Measurements from ENCODE around the gene CCDC57. TPM values are rescaled to one million over a fixed set of nuclear protein-coding genes. Genes with fewer than 3 reads are reported as not detected.

Gene CCDC57
- total RNA-seq, 1 donor from 2014 or later: 10.8 TPM

GRCh38 chr17:82152556-82153294 lies 59.9 kb downstream of the CCDC57 start:
- Histone ChIP-seq H3K27me3 (ENCODE audit: control insufficient read depth, insufficient read depth, low read length) (no peaks in the 10 kb centered on the region), H3K4me3 (ENCODE audit: low read depth, low read length) (no peak overlapping the region), H3K36me3 (ENCODE audit: control insufficient read depth, insufficient read depth, low read length) (peaks cover 4% of the 10 kb centered on the region)
- no peak for DNase-seq (ENCODE audit: low read depth)
- TF ChIP-seq CTCF (IDR thresholded peaks at IDR 0.05; ENCODE audit: insufficient read depth, low read length, severe bottlenecking): no peak
- FAIRE-seq: no peak

- no peak for FAIRE-seq
Observed at GRCh38 chr17:82152114-82152513, 60.5 kb downstream of the CCDC57 start.

DNA sequence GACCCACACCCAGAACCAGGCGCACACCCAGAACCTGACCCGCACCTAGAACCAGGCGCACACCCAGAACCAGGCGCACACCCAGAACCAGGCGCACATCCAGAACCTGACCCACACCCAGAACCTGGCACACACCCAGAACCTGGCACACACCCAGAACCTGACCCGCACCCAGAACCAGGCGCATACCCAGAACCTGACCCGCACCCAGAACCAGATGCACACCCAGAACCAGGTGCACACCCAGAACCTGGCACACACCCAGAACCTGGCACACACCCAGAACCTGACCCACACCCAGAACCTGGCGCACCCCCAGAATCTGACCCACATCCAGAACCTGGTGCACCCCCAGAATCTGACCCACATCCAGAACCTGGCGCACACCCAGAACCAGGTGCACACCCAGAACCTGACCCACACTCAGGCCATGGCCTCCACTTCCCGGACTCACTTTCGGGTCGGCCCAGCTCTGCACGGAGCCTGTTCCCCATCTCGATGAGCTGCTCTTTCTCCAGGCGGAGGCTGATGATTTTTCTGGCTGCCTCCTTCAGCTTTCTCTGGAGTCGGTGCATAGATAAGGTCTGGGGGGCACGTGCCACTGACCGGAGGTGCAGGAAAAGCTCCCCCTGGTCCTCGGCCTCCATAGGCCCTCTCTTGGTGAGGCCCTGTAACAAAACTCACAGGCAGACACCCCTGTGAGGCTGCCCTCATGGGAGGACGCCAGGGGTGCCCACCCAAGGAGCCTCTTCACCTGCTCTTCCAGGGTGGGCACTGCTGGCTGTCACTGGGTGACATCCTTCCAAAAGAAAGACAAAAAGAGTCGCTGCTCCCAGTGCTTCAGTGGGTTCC lies 61.3 kb downstream of the CCDC57 start:
- Histone ChIP-seq H3K27me3 (ENCODE audit: control insufficient read depth, insufficient read depth, low read length) (no peaks in the 10 kb centered on the region), H3K36me3 (ENCODE audit: control insufficient read depth, insufficient read depth, low read length) (peaks cover 4% of the 10 kb centered on the region), H3K4me3 (ENCODE audit: low read depth, low read length) (no peak overlapping the region)
- DNase-seq (ENCODE audit: low read depth) (no peak), FAIRE-seq (no peak)
- no peak for TF ChIP-seq CTCF (IDR thresholded peaks at IDR 0.05; ENCODE audit: insufficient read depth, low read length, severe bottlenecking)

More at GRCh38 chr17:82152114-82152513, 60.5 kb downstream of the CCDC57 start:
- no peaks in the 10 kb centered on the region for H3K27me3 ChIP-seq (ENCODE audit: control insufficient read depth, insufficient read depth, low read length)
- peaks cover 4% of the 10 kb centered on the region for H3K36me3 ChIP-seq (ENCODE audit: control insufficient read depth, insufficient read depth, low read length)
- TF ChIP-seq CTCF (IDR thresholded peaks at IDR 0.05; ENCODE audit: insufficient read depth, low read length, severe bottlenecking): no peak
- H3K4me3 ChIP-seq (ENCODE audit: low read depth, low read length): no peak overlapping the region
- no peak for DNase-seq (ENCODE audit: low read depth)

GRCh38 chr17:82149401-82150099 lies 63.1 kb downstream of the CCDC57 start:
- FAIRE-seq (no peak), DNase-seq (ENCODE audit: low read depth) (no peak)
- Histone ChIP-seq H3K27me3 (ENCODE audit: control insufficient read depth, insufficient read depth, low read length) (no peaks in the 10 kb centered on the region), H3K4me3 (ENCODE audit: low read depth, low read length) (no peak overlapping the region), H3K36me3 (ENCODE audit: control insufficient read depth, insufficient read depth, low read length) (peaks cover 4% of the 10 kb centered on the region)
- TF ChIP-seq CTCF (IDR thresholded peaks at IDR 0.05; ENCODE audit: insufficient read depth, low read length, severe bottlenecking): no peak

DNA sequence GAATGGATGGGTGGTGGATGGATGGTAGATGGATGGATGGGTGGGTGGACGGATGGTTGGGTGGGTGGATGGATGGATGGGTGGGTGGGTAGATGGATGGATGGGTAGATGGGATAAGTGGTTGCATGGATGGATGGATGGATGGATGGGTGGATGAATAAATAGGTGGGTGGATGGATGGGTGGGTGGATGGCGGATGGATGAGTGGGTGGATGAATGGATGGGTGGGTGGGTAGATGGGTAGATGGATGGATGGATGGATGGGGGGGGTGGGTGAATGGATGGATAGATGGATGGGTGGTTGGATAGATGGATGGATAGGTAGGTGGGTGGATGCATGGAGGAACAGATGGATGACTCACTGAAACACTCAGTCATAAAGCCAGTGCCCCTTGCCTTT lies 63.6 kb downstream of the CCDC57 start:
- FAIRE-seq (no peak), DNase-seq (ENCODE audit: low read depth) (no peak)
- no peaks in the 10 kb centered on the region for H3K27me3 ChIP-seq (ENCODE audit: control insufficient read depth, insufficient read depth, low read length)
- H3K36me3 ChIP-seq (ENCODE audit: control insufficient read depth, insufficient read depth, low read length): peaks cover 2% of the 10 kb centered on the region
- H3K4me3 ChIP-seq (ENCODE audit: low read depth, low read length): no peak overlapping the region
- TF ChIP-seq CTCF (IDR thresholded peaks at IDR 0.05; ENCODE audit: insufficient read depth, low read length, severe bottlenecking): no peak

All from bronchial epithelial cell (primary cell).